ENCODE measurements around the gene SLC2A5.

The SLC2A5 gene

GRCh38 chr1:9061252-9061960 lies 8.0 kb downstream of the SLC2A5 start:
- DNase-seq: no peak

DNA sequence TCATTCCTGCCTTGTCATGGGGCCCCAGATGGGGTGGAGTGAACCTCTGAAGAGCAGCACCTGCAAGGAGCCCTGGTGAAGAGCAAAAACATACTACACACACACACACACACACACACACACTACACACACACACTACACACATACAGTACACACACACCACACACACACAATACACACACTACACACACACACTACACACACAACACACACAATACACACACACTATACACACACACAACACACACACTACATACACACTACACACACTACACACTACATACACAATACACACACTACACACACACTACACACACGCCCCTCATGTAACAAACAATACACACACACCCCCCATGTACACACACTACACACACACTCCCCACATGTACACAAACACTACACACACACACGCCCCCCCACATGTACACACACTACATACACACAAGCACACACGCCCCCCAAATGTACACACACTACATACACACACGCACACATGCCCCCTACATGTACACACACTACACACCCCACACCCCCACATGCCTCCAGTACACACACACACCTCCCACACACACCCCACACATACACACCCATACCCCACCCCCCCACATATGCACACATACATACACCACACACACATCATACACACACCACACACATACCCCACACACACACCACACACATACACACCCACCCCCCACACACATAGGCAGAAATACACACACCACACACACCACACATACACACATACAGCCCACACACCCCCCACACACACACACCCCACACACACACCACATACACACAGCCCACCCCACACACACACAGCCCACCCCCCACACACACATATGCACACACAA lies 9.3 kb downstream of the SLC2A5 start:
- DNase-seq: no peak

GRCh38 chr1:9058465-9058864 lies 11.0 kb downstream of the SLC2A5 start:
- no peak for DNase-seq

DNA sequence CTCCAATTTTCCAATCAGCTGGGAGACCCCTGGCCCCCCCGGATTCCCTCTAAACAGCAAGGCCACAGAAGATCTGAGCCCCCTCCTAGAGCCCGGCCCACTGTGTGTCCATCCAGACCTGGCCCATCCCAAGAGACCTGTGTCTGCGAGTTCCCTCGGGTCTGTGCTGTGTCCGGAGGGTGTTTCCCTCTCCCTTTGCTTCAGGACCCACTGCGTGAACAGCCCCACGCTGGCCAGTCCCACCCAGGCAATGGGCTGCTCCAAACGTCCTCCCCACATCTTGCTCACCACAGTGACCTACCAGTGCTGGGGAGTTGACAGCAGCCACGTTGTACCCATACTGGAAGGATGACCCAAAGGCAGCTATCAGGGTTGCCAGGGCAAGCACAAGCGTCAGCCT lies 11.6 kb downstream of the SLC2A5 start:
- DNase-seq: no peak

GRCh38 chr1:9052272-9053049 lies 17.0 kb downstream of the SLC2A5 start:
- DNase-seq: no peak

DNA sequence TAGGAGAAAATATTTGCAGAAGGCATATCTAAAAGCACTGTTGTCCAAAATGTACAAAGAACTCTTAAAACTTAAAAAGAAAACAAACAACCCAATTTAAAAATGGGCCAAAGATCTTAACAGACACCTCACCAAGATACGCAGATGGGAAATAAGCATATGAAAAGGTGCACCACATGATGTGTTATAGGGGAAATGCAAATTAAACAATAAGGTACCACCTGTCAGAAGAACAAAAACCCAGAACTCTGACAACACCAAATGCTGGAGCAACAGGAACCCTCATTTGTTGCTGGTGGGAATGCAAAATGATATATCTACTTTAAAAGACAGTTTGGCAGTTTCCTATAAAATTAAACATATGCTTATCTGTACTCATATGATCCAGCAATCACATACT lies 18.1 kb downstream of the SLC2A5 start:
- no peak for DNase-seq

- no peak for DNase-seq
Measured at GRCh38 chr1:9050803-9051202, 18.6 kb downstream of the SLC2A5 start.

DNA sequence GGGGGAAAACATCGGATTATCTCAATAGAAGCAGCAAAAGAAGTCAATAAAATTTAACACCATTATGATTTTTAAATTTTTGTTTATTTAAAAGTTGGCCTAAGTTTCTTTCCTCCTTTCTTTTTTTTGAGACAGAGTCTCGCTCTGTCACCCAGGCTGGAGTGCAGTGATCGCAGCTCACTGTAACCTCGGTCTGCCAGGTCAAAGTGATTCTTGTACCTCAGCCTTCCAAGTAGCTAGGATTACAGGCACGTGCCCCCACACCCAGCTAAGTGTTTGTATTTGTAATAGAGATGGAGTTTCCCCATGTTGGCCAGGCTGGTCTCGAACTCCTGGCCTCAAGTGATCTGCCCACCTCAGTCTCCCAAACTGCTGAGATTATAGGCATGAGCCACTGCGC lies 20.9 kb downstream of the SLC2A5 start:
- DNase-seq: no peak

DNA sequence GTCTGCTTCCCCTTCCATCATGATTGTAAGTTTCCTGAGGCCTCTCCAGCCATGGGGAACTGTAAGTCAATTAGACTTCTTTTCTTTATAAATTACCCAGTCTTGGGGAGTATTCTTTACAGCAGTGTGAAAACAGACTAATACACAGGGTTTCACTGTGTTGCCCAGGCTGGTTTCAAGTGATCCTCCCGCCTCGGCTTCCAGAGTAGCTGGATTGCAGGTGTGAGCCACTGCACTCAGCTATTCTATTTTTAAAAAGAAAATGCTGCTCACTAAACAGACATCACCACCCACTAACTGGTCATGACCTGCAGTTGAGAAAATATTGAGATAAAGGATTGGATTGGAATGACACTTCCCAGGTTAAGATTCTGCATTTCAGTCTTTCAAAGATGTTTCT lies 22.4 kb downstream of the SLC2A5 start:
- no peak for DNase-seq

- DNase-seq: no peak
Measured at GRCh38 chr1:9045861-9046510, 23.4 kb downstream of the SLC2A5 start.

- no peak for DNase-seq
Measured at GRCh38 chr1:9044236-9044635, 25.2 kb downstream of the SLC2A5 start.

DNA sequence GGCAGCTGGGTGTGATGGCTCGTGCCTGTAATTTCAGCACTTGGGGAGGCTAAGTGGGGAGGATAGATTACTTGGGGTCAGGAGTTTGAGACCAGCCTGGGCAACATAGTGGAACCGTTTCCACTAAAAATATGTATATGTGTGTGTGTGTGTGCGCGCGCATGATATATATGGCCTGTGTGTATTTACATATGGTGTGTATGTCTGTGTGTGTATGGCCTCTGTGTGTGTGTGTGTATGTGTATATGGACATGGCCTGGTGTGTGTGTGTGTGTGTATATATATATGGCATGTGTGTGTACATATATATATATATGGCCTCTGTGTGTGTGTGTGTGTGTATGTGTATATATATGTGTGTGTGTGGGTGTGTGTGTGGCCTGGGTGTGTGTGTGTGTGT lies 27.2 kb downstream of the SLC2A5 start:
- DNase-seq: no peak

DNA sequence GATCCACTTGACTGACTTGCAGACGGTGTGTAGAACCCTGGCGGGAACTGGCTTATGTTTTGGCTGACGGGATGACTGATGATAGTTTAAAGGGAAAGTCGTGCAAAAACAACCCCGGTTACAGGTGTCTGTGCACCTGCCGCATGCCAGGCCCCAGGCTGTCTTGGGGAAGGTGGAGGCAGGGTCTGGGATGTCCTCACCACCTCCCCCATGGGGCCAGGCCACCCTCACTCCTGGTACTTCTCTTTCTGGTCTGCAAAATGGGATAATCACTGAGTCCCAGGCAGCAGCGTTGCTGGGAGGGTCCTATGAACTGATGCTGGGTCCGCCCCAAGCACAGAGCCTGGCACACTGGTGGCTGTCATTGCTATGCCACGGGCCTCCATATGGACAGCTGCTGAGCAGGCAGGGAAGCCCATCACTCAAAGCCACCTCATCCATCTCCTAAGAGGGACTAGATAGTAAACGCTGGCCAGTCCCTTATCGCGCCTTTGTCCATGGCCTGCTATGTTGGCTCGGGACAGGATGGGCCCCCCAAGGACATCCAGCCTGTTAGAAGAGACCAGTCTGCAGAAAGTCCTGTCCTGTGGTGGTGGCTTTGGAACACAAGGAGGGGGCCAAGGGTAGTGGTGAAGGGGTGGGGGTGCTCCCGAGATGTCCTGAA lies 28.2 kb downstream of the SLC2A5 start:
- DNase-seq: no peak

DNA sequence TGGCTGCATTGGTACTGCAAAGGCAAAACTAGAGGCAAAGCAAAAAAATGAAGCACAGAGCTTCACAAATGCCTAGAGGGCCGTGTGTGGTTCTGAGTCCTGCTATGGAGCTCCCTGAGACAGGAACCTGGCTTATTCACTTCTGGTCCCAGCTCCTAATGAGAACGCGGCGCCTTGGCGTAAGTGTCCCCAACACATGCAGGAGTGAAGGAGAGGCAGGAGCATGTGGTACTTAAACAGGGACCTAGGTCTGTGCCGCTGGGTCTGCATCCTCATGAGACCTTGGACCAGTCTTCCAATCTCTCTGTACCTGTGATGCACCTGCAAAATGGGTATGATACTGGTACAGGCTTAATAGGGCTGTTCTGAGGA lies 28.8 kb downstream of the SLC2A5 start:
- DNase-seq: no peak

DNA sequence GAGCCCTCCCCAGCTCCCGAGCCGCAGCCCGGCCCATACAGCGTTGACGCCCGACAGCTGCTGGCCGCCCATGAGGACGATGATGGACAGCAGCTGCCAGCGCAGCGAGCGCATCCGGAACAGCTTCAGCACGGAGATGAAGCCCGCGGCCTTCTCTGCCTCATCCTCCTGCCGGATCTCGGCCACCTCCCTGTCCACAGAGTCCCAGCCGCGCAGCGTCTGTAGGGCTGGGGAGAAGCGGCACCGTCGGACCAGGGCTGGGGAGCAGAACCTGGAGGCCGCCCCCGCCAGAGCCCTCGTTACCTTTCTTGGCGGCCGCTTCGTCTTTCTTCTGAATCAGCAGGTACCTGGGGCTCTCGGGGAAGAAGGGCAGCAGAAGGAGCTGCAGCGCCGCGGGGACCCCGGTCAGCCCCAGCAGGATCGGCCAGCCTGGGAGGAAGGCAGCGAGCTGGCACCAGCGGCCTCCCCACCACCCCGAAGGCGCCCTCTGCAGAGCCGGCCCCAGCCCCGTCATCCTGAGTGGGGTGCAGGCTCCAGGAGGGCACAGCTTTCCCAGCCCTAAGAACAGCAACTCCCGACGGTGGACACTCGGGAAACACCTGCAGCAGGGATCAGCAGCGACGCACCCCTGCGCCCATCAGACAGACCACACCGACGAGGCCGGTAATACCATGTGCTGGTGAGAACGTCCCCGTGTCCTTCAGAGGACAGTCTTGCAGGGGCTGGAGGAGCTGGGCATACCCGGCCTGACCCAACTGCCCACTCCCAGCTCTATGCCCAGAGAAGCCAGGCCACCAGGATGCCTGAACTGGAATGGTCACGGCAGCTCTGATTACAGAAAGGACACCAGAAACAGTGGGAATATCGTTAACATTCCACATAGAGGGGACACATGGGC lies 29.4 kb downstream of the SLC2A5 start:
- no peak for DNase-seq

- no peak for DNase-seq
Measured at GRCh38 chr1:9038881-9039760, 30.3 kb downstream of the SLC2A5 start.

DNA sequence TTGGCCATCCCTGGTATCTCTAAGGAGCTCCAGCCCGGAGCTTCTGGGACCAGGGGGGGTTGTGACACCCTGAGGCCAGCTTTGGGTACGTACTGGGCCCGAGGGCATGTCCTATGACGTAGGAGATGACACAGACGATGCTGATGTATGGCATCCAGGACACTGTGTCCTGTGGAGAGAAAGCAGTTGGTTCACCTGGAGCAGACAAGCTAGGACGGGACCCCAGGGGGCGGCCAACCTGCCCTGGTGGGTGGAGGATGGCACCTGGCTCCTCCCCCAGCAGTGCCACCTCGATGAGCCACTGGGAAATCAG lies 31.1 kb downstream of the SLC2A5 start:
- no peak for DNase-seq

- DNase-seq: no peak
Measured at GRCh38 chr1:9037476-9038337, 31.7 kb downstream of the SLC2A5 start.

- DNase-seq: no peak
Measured at GRCh38 chr1:9035226-9035625, 34.2 kb downstream of the SLC2A5 start.

DNA sequence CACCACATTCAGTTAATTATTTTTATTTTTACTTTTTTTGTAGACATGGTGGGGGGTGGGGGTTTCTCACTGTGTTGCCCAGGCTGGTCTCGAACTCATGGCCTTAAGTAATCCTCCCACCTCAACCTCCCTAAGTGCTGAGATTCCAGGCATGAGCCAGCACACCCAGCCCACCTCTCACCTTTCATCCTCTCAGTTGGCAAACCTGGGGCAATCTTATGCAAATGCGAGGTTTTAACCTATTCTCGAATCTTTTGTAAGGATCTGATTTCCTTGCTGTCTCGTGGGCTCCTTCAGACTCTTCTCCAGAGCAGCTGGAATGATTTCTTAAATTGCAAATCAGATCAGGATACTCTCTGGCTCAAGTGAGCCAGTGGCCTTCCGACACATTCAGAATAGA lies 36.1 kb downstream of the SLC2A5 start:
- no peak for DNase-seq
